A673 (cell line): ENCODE data around the gene MYF5.

ENCODE experiments used
- EZH2 ChIP-seq: fragments of 200-600 bp; sonication (generic); IDR thresholded peaks from 2 replicates; pipeline ENCODE4 v1.6.1; 2017; ENCODE audit warnings: borderline replicate concordance, low read depth, mild to moderate bottlenecking, mixed read lengths, antibody characterized with exemption, low read length; ENCODE audit not compliant: poor library complexity, severe bottlenecking
- TF ChIP-seq, protein P1 (sequence below): fragments of 300-800, 200-600 bp; sonication (generic); conservative IDR thresholded peaks from 2 replicates; pipeline ENCODE4 v1.5.1; 2017; ENCODE audit warnings: low read depth, mild to moderate bottlenecking, antibody characterized with exemption, low read length, moderate library complexity, mixed read lengths

DNA sequence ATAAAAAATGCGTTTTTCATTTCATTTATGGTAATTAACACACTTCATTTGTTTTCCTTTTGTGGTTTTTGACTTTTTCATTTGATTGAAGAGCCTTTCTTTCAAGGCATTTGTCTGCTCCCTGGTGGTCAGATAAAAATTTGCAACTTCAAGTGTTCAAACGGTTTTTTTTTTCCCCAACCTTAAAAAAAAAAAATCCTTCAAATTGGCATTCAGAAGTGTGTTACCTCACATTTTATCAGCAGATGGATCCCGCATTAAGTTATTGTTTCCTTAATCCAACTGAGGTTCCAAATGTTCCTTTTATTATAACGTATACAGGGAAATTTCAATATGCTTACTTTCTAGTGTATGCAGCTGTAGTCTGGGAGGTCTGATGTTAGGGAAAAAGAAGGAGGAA, 47.2 kb downstream of the MYF5 start:
- TF ChIP-seq, protein P1, sequence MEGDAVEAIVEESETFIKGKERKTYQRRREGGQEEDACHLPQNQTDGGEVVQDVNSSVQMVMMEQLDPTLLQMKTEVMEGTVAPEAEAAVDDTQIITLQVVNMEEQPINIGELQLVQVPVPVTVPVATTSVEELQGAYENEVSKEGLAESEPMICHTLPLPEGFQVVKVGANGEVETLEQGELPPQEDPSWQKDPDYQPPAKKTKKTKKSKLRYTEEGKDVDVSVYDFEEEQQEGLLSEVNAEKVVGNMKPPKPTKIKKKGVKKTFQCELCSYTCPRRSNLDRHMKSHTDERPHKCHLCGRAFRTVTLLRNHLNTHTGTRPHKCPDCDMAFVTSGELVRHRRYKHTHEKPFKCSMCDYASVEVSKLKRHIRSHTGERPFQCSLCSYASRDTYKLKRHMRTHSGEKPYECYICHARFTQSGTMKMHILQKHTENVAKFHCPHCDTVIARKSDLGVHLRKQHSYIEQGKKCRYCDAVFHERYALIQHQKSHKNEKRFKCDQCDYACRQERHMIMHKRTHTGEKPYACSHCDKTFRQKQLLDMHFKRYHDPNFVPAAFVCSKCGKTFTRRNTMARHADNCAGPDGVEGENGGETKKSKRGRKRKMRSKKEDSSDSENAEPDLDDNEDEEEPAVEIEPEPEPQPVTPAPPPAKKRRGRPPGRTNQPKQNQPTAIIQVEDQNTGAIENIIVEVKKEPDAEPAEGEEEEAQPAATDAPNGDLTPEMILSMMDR, result peak; percentile 77
- no peak for TF ChIP-seq EZH2
